Measurements from ENCODE around the gene COL5A1.
"Not testable (repeated sequence)": the region's sequence is repeated elsewhere in the genome, so short reads cannot be mapped to it uniquely, and the experiment has no call there.

The COL5A1 gene

GRCh38 chr9:134679616-134680392, 38.2 kb downstream of the COL5A1 start:
- no peak for DNase-seq

DNA sequence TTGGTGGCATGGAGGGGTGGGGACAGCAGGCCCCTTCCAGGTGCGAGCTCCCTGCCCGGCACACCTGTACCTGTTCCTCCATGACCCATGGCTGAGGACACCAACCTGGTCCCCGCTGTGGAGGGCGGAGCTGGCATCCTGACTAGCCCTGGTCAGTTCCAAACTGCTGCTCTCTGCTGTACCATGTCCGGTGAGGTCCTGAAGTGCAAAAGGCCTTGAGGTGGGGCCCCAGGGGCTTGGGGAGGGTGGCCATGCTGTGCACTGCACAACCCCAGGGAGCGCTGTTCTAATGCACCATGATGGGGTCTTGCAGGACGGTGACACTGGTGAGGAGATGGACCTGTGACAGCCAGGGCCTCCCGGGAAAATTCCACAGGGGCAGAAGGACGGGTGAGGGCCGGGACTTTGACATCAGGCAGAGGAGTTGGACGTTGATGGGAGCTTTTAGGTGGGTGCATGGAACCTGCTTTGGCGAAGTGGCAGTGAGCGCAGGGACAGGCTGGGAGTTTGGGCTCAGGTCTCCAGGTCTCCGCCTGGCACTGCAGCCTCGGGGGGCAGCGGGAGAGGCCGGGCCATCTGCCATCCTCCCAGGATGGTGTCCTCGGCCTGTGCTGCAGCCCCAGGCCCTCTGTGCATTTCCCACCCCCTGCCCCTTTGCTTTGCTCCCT, 38.9 kb downstream of the COL5A1 start:
- DNase-seq, result no peak

DNA sequence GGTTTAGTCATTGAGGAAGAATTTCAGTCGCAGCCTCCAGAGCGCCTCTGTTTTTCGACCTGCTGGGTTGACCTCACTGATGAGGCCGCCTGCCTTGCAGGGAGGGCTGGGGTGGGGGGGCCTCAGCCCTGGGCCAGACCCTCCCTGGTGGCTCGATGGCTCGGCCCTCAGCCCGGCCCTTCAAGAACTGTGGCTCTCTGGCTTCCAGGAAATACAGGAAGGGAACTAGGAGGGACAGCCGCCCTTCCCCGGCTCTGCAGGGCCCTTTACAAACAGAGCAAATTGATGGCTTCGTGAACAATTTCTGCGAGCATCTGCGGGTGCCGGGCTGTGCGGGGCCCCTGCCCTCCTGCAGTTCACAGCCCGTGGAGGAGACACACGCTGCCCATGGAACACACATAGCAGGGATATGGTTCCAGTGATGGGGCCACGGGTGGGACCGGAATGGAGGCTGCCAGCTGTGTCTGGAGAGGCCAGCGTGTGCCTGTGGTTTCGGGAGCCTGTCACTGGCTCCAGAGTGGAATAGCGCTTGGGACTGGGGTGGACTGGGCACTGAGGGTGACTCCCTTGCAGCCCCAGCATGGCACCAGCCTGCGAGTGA, 39.6 kb downstream of the COL5A1 start:
- DNase-seq, result no peak

GRCh38 chr9:134682026-134682425, 40.4 kb downstream of the COL5A1 start:
- no peak for DNase-seq

- no peak for DNase-seq
Measured at GRCh38 chr9:134682651-134683364, 41.2 kb downstream of the COL5A1 start.

GRCh38 chr9:134683714-134684374, 42.2 kb downstream of the COL5A1 start:
- DNase-seq, result no peak

GRCh38 chr9:134684375-134684723, 42.7 kb downstream of the COL5A1 start:
- no peak for DNase-seq

DNA sequence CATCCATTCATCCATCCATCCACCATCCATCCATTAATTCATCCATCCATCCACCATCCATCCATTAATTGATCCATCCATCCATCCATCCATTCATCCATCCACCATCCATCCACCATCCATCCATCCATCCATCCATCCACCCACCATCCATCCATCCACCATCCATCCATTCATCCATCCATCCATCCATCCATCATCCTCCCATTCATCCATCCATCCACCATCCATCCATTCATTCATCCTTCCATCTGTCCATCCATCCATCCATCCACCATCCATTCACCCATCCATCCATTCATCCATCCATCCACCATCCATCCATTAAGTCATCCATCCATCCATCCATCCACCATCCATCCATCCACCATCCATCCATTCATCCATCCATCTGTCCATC, 43.3 kb downstream of the COL5A1 start:
- DNase-seq, result not testable (repeated sequence)

GRCh38 chr9:134685784-134686183, 44.2 kb downstream of the COL5A1 start:
- no peak for DNase-seq

GRCh38 chr9:134686896-134687295, 45.3 kb downstream of the COL5A1 start:
- no peak for DNase-seq

GRCh38 chr9:134687556-134687955, 46.0 kb downstream of the COL5A1 start:
- no peak for DNase-seq

DNA sequence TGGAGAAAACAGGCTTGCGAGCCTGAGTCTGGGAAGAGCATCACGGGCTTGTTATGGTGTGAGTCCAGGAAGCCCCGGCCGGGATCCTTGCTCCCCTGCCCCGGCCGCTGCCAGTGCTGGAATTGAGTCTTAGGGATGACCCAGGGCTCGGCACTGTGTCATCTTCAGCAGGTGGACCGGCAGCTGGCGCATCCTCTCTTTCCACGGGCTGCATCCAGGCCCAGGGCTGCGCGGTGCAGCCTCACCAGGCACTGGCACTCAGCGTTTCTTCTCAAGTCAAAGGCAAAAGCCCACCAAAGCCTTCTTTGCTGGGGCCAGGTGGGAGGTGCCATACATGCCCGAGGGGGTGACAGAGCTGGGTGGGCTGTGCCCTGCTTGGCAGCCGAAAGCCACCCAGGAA, 46.6 kb downstream of the COL5A1 start:
- DNase-seq, result no peak

GRCh38 chr9:134688661-134689320, 47.2 kb downstream of the COL5A1 start:
- no peak for DNase-seq

- DNase-seq, result peak; percentile 13
Measured at GRCh38 chr9:134689321-134690181, 47.9 kb downstream of the COL5A1 start.

DNA sequence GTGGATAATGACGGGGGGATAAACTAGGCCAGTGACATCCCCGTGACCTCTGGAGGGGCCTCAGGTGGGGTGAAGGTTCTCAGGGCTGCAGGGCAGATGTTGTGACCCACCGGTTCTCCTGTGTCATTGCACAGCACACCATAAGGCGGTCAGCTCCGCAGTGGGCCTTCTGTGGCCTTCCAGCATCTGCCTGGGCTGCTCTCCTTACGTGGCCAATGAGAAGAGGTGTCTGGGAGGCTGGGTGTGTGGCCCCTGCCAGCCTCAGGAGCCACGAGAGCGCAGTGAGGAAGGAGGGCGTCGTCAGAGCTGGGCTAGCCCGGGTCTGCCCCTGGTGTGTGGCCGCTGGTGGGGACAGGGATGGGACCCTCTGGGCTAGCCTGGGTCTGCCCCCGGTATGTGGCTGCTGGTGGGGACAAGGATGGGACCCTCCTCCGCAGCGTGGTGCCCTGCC, 48.7 kb downstream of the COL5A1 start:
- no peak for DNase-seq

DNA sequence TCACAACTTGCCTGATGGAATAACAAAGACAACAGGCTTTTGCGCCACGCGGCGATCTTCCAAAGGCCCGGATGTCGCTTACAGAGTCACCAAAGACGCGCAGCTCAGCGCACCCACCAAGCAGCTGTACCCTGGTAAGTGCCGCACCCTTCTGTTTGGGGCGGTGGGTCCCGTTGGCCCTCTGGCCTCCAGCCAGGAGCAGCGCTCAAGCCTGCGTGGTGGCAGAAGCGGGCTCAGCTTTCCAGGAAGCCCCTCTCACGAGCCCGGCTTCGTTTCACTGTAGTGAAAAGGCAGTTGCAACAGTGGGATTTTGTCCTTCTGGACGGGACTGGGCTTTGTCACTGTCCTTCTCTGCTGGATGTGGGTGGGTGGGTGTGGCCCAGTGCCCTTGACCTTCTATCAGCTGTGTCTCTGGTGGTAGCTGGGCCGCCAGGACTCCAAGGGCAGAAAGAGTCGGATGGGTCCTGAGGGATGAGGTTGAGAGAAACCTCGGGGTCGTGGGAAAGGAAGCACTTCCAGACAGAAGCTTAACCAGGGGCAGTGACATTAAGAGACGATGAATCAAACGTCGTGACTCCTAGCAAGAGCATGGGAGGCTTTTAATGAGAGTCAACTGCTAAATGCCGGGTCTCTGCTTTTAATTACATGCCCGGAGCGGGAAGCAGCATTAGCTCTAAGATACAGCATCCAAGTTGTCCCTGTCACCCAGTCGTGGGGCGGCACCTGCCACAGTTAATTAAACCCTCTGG, 49.5 kb downstream of the COL5A1 start:
- DNase-seq, result no peak

GRCh38 chr9:134691695-134692572, 50.3 kb downstream of the COL5A1 start:
- DNase-seq, result no peak

DNA sequence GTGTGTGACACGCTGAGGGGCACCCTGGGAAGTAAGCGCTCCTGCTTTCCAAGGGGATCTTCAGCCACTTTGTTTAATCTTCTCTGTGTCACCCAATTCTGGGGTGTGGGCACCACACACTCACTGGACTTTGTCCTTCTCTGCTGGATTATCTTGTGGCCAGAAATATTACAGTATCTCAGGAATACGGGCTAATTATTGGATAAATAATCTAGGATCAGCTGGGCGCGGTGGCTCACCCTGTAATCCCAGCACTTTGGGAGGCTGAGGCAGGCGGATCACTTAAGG, 50.9 kb downstream of the COL5A1 start:
- no peak for DNase-seq

DNA sequence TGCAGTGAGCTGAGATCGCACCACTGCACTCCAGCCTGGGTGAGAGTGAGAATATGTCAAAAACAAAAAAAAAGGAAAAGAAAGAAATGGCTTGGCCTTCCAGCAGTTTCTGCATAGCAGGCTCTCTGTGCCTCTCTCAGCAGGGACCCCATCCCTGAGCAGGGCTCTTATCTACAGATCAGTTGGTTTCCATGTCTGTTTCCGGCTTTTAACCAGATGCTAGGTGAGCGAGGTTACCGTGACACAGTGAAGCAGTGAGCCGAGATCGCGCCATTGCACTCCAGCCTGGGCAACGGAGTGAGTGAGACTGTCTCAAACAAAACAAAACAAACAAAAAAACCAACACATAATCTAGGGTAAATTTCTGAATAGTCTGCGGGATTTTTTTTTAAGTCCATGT, 51.4 kb downstream of the COL5A1 start:
- no peak for DNase-seq
